Brain microvascular endothelial cell (primary cell): Measurements from ENCODE around the gene TFEB.

Source experiments
- DNase-seq: peaks from one replicate; pipeline ENCODE4 v3.0.0-alpha.2; 2020
- H3K27ac ChIP-seq: fragments of 250-450 bp; sonication (Bioruptor Pico); 2 replicates; pipeline ENCODE4 v1.5.1; 2020; ENCODE audit warnings: mild to moderate bottlenecking, moderate library complexity
- H3K27me3 ChIP-seq: fragments of 250-450 bp; sonication (Bioruptor Pico); replicated peaks from 2 replicates; pipeline ENCODE4 v1.5.1; 2020; ENCODE audit warnings: mild to moderate bottlenecking
- H3K36me3 ChIP-seq: fragments of 250-450 bp; sonication (Bioruptor Pico); replicated peaks from 2 replicates; pipeline ENCODE4 v1.5.1; 2020; ENCODE audit warnings: mild to moderate bottlenecking
- H3K4me3 ChIP-seq: 2 replicates; pipeline ENCODE4 v1.5.1; 2011; ENCODE audit warnings: low read depth, mild to moderate bottlenecking, control low read depth, low read length, moderate library complexity
- in situ Hi-C: cut with HindIII; loops from 2 replicates; pipeline ENCODE4 v1.10.0; 2017; ENCODE audit warnings: low sequenced_read_pairs, low pct_ligation_motif_present
- TF ChIP-seq, protein P1 (sequence below): IDR thresholded peaks from 2 replicates; pipeline ENCODE4 v1.5.1; 2011; ENCODE audit warnings: low read depth, mild to moderate bottlenecking, moderate library complexity, low read length, control low read depth, inconsistent platforms; ENCODE audit errors: missing control alignments

The TFEB gene

DNA sequence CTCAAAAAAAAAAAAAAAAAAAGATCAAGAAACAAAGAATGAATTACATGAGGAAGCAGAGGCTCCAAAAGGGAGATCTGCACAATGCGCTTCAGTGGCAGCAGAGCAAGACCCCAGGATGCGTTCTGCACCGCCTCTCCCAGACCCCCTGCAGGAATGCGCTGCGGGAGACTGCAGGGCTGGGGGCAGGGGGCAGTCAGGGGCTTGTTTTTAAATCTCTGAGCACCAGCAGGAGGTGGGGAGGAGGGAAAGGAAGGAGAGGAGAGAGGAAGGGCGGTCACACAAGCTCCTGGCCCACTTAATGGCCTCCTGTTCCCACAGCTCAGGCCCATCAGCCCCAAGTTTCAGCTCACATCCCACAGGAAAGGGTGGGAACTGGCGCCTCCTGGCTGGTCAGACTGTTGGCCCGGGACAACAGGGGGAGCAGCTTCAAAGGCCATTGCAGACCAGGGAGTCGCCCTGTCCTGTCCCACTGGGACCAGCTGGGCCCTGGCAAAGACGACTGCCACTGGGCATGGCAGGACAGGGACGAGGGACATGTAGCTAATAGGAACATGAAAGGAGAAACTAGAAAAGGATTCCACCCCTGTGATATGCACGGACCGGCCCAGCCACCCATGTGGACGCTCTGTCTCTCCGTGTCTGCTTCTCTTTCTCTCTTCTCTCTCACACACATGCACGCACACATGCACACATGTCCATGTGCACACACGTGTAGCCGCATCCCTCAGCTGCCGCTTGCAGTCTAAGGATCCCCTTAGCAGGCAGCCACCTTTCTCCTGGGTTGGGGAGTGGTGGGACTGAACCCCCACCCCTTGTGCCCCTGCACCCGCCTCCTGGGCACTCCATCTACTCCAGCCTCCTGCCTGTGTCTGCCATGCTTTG lies 34.7 kb downstream of the TFEB start:
- in situ Hi-C loops: no loop called here
- DNase-seq: no peak
- no peaks in the 10 kb centered on the region for H3K27me3 ChIP-seq
- H3K4me3 ChIP-seq: no peak overlapping the region
- H3K36me3 ChIP-seq: no peaks in the 10 kb centered on the region
- TF ChIP-seq, protein P1, sequence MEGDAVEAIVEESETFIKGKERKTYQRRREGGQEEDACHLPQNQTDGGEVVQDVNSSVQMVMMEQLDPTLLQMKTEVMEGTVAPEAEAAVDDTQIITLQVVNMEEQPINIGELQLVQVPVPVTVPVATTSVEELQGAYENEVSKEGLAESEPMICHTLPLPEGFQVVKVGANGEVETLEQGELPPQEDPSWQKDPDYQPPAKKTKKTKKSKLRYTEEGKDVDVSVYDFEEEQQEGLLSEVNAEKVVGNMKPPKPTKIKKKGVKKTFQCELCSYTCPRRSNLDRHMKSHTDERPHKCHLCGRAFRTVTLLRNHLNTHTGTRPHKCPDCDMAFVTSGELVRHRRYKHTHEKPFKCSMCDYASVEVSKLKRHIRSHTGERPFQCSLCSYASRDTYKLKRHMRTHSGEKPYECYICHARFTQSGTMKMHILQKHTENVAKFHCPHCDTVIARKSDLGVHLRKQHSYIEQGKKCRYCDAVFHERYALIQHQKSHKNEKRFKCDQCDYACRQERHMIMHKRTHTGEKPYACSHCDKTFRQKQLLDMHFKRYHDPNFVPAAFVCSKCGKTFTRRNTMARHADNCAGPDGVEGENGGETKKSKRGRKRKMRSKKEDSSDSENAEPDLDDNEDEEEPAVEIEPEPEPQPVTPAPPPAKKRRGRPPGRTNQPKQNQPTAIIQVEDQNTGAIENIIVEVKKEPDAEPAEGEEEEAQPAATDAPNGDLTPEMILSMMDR: peak; percentile 46
- H3K27ac ChIP-seq: peak overlapping the region; percentile 34

DNA sequence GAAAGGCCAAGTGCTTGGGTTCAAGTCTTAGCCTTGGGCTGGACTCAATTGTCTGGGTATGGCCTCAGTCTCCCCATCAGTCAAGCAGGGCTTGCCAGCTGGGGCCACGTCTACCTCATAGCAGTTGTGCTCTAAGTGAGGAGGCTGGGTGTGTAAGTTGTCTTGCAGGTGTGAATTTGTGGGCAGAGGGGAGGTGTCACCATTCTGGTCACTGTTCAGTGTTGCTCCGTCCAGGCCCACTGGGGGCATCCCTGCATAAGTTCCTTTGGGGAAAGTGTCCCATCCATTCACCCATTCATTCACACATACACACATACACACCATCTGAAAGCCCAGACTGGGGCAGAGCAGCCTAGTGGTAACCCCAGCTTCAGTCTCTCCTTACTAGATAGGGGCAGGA lies 36.3 kb downstream of the TFEB start:
- in situ Hi-C loops: no loop called here
- H3K36me3 ChIP-seq: no peaks in the 10 kb centered on the region
- no peak for DNase-seq
- no peak overlapping the region for H3K4me3 ChIP-seq
- TF ChIP-seq, protein P1: no peak
- peak overlapping the region; percentile 98 for H3K27ac ChIP-seq
- H3K27me3 ChIP-seq: no peaks in the 10 kb centered on the region

DNA sequence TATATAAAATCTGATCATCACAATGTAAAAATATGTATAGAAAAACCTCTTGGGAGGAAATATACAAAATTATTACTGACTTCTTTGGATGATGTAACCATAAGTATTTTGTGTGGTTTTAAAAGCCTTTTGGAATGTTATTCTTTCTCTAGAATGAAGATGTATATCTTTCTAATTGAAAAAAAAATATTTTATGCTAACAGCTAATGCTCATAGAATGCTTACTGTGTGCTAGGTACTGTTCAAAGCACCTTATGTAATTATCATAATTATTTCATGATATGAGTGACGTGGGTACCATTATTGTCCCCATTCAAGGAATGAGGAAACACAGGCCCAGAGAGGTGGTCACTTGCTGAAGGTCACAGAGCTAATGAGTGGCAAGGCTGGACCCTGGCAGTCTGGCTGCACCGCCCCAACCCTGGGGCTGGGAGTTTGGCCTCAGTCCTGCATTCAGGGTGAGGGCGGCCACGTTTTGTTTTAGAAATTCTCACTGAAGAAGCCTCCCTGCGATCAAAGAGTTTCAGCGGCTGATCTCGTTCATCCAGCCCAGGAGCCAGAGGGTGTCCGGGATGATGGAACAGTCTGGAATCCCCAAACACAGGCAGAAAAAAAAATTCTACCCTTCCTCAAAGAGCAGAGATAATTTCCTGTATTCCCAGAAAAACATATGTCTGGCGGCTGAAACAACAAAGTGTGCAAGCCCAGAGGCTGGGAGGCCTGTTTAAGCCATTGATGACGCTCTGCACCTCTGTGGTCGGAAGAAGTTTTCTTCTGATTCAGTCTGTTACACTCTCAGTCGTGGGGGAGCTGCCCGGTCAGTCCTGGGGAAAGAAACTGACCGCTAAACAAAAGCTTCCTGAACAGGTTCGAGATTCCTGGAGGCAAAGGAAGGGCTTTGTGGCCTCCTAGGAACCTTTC lies 37.3 kb downstream of the TFEB start:
- Histone ChIP-seq H3K27me3 (no peaks in the 10 kb centered on the region), H3K27ac (peak overlapping the region; percentile 98), H3K36me3 (no peaks in the 10 kb centered on the region), H3K4me3 (peak overlapping the region; percentile 7)
- in situ Hi-C loops: no loop called here
- TF ChIP-seq, protein P1: no peak
- DNase-seq: peak; percentile 96

DNA sequence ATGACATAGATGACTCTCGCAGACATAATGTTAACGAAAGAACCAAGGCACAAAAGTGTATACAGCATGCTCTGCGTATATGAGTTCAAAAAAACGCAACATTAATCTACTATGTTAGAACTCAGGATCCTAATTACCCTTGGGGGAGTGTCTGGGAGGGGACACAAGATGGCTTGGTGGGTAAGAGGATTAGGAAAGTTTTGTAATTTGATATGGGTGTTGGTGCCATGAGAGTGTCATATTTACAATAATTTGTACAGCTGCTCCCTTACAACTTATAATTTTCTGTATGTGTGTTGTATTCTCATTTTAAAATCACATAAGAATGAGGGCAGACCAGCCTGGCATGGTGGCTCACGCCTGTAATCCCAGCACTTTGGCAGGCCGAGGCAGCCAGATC lies 38.6 kb downstream of the TFEB start:
- TF ChIP-seq, protein P1: no peak
- Histone ChIP-seq H3K4me3 (no peak overlapping the region), H3K27ac (peak overlapping the region; percentile 98), H3K36me3 (no peaks in the 10 kb centered on the region), H3K27me3 (no peaks in the 10 kb centered on the region)
- no peak for DNase-seq
- in situ Hi-C loops: no loop called here

DNA sequence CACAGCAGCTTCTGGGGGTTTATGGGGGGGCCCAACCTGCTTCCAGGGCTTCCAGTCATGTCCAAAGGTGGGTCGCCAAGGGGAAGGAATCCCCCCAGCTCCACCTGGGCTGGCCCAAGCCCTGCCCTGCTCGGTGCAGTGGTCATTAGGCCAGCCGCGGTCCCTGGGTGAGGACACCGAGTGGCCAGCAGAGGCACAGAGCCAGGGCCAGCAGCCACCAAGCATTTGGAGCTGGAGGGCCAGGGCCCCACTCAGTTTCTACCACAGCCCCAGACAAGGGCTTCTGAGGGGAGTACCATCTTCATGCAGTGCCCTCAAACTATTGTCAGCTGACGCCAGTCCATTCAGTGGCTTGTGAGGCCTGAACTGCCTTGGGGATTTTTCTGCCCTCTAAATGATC lies 39.6 kb downstream of the TFEB start:
- Histone ChIP-seq H3K27ac (no peak overlapping the region), H3K4me3 (no peak overlapping the region), H3K36me3 (no peaks in the 10 kb centered on the region), H3K27me3 (no peaks in the 10 kb centered on the region)
- TF ChIP-seq, protein P1: no peak
- DNase-seq: no peak
- in situ Hi-C loops: no loop called here
